CD14-positive monocyte (primary cell): ENCODE results near the gene TRMT112. TPM values are rescaled to one million over a fixed set of nuclear protein-coding genes. Genes with fewer than 3 reads are reported as not detected.
A peak's percentile ranks its signal among the peaks of the same experiment; 100 is the strongest.
"Not testable (repeated sequence)": the region's sequence is repeated elsewhere in the genome, so short reads cannot be mapped to it uniquely, and the experiment has no call there.

Source experiments
- DNase-seq, 3 donors: peaks; one replicate each; pipeline ENCODE4 v3.0.0-alpha.2; 2011 to 2022
- H2AFZ ChIP-seq: 2 replicates; pipeline ENCODE4 v1.6.0; 2012; ENCODE audit warnings: mild to moderate bottlenecking, low read depth, low read length, inconsistent platforms; ENCODE audit not compliant: insufficient read depth, poor library complexity, severe bottlenecking
- H3K27ac ChIP-seq, 2 donors: 1 replicate in 1 of 2; 2 replicates in 1 of 2; pipeline ENCODE4 v1.5.1; 2012 to 2013; ENCODE audit warnings: low read length in 2 of 2, control low read depth in 1 of 2, inconsistent platforms in 1 of 2, low read depth in 1 of 2, mild to moderate bottlenecking in 1 of 2
- H3K27me3 ChIP-seq, 2 donors: one replicate each; pipeline versions ENCODE4 v1.6.0 to v1.6.1; 2011 to 2013; ENCODE audit warnings: low read length in 2 of 2; ENCODE audit not compliant: control insufficient read depth in 2 of 2, insufficient read depth in 2 of 2
- H3K36me3 ChIP-seq, 2 donors: replicated peaks in 1 of 2; 1 replicate in 1 of 2; 2 replicates in 1 of 2; pipeline versions ENCODE4 v1.5.1 to v1.6.1; 2012 to 2013; ENCODE audit warnings: low read length in 2 of 2, control low read depth in 1 of 2, inconsistent platforms in 1 of 2, mild to moderate bottlenecking in 1 of 2; ENCODE audit not compliant: insufficient read depth in 2 of 2, control insufficient read depth in 1 of 2
- H3K4me1 ChIP-seq, 2 donors: 1 replicate in 1 of 2; 2 replicates in 1 of 2; pipeline versions ENCODE4 v1.5.1 to v1.6.1; 2012 to 2013; ENCODE audit warnings: low read length in 2 of 2, control low read depth in 1 of 2, inconsistent platforms in 1 of 2, mild to moderate bottlenecking in 1 of 2, moderate library complexity in 1 of 2; ENCODE audit not compliant: insufficient read depth in 2 of 2, control insufficient read depth in 1 of 2
- H3K4me2 ChIP-seq: replicated peaks from 2 replicates; pipeline ENCODE3; 2012; ENCODE audit warnings: low read length, moderate library complexity, mild to moderate bottlenecking; ENCODE audit not compliant: poor library complexity, severe bottlenecking; ENCODE audit errors: extremely low read depth
- H3K4me3 ChIP-seq, 3 experiments: fragments of 200-600 bp in 1 of 3; sonication (generic) in 1 of 3; replicated peaks in 1 of 3; 1 replicate in 2 of 3; 2 replicates in 1 of 3; pipeline ENCODE4 v1.5.1; 2011 to 2013; ENCODE audit warnings: low read length in 3 of 3, mild to moderate bottlenecking in 3 of 3, control low read depth in 2 of 3, low read depth in 2 of 3, inconsistent platforms in 1 of 3, moderate library complexity in 1 of 3
- H3K79me2 ChIP-seq: 2 replicates; pipeline ENCODE4 v1.6.0; 2012; ENCODE audit warnings: mild to moderate bottlenecking, control low read depth, inconsistent platforms, low read length, moderate library complexity; ENCODE audit not compliant: insufficient read depth
- H3K9ac ChIP-seq: 2 replicates; pipeline ENCODE4 v1.6.0; 2017; ENCODE audit warnings: low read length, mild to moderate bottlenecking; ENCODE audit not compliant: insufficient read depth, poor library complexity, severe bottlenecking
- H3K9me3 ChIP-seq, 2 donors: replicated peaks in 1 of 2; 1 replicate in 1 of 2; 2 replicates in 1 of 2; pipeline versions ENCODE4 v1.5.1 to v1.6.1; 2012 to 2013; ENCODE audit warnings: low read length in 2 of 2, control low read depth in 1 of 2; ENCODE audit not compliant: control insufficient read depth in 1 of 2, insufficient read depth in 1 of 2
- H4K20me1 ChIP-seq: 2 replicates; pipeline ENCODE4 v1.6.0; 2012; ENCODE audit warnings: mild to moderate bottlenecking, low read length, control low read depth, moderate library complexity; ENCODE audit not compliant: insufficient read depth
- H3K27ac Mint-ChIP-seq, 7 donors: one replicate each; pipeline ENCODE4 v1.8.0; 2020; ENCODE audit warnings: mild to moderate bottlenecking in 7 of 7, mixed read lengths in 7 of 7, moderate library complexity in 6 of 7, inconsistent platforms in 2 of 7
- H3K27me3 Mint-ChIP-seq, 3 donors: one replicate each; pipeline ENCODE4 v1.8.0; 2021 to 2022; ENCODE audit warnings: low read depth in 3 of 3, mild to moderate bottlenecking in 3 of 3, mixed read lengths in 3 of 3, moderate library complexity in 3 of 3, inconsistent platforms in 1 of 3
- H3K36me3 Mint-ChIP-seq, 2 donors: one replicate each; pipeline ENCODE4 v1.8.0; 2020; ENCODE audit warnings: mixed read lengths in 2 of 2, inconsistent platforms in 1 of 2, mild to moderate bottlenecking in 1 of 2
- H3K4me1 Mint-ChIP-seq: one replicate; pipeline ENCODE4 v1.8.0; 2020; ENCODE audit warnings: mild to moderate bottlenecking, mixed read lengths
- H3K4me3 Mint-ChIP-seq, 2 donors: one replicate each; pipeline ENCODE4 v1.8.0; 2020; ENCODE audit warnings: mild to moderate bottlenecking in 2 of 2, mixed read lengths in 2 of 2, moderate library complexity in 1 of 2
- H3K9me3 Mint-ChIP-seq, 7 donors: one replicate each; pipeline ENCODE4 v1.8.0; 2020 to 2022; ENCODE audit warnings: mixed read lengths in 7 of 7, mild to moderate bottlenecking in 6 of 7, moderate library complexity in 6 of 7, inconsistent platforms in 2 of 7
- CTCF ChIP-seq: fragments of 200-600 bp; IDR thresholded peaks from one replicate; pipeline ENCODE4 v1.8.0; 2022; ENCODE audit warnings: antibody characterized with exemption, mild to moderate bottlenecking
- WGBS: methylation state at CpG from one replicate; pipeline ENCODE4 v1.1.5; 2013; ENCODE audit warnings: missing lambda C conversion rate; ENCODE audit not compliant: insufficient coverage; 5-methylcytosine and 5-hydroxymethylcytosine counted together
- intact Hi-C, 2 donors: fragments of 100-400 bp; cut with micrococcal nuclease; formaldehyde crosslinking; loops; one replicate each; pipeline versions ENCODE4 v1.15.0 to v1.15.1; 2023
- polyA plus RNA-seq, 3 donors: library from polyadenylated mRNA; depleted of rRNA in 1 of 3; unstranded in 2 of 3; stranded (reverse) in 1 of 3; fragments of 300-500 nt in 2 of 3; fragments of >200 nt in 1 of 3; fragmentation: Illumina TruSeq in 2 of 3; gene quantifications; 1 replicate in 2 of 3; 2 replicates in 1 of 3; pipeline ENCODE4 v1.2.3, GENCODE V29; 2012 to 2021

TRMT112 gene
- polyA plus RNA-seq, 3 donors: 162 to 298 (median 254) TPM

- Histone ChIP-seq H3K9ac (no peak overlapping the region), H3K4me2 (no peak overlapping the region), H3K79me2 (peaks cover 4% of the 10 kb centered on the region), H2AFZ (no peak overlapping the region), H3K27me3 (no peaks in the 10 kb centered on the region), H3K36me3 (peaks cover 19 to 30% of the 10 kb centered on the region in 2 donors), H3K9me3 (no peaks in the 10 kb centered on the region), H3K27ac (no peak overlapping the region), H3K4me3 (no peak overlapping the region), H3K4me1 (peaks cover under 1% of the 10 kb centered on the region in 2 donors), H4K20me1 (no peaks in the 10 kb centered on the region)
- Mint-ChIP-seq H3K36me3 (peaks cover 24 to 34% of the 10 kb centered on the region in 2 donors), H3K9me3 (peaks cover 0 to 7% (median 3%) of the 10 kb centered on the region in 7 donors), H3K27ac (peak overlapping the region in 3 of 7 donors; percentile 42 to 76 (median 58)), H3K27me3 (peaks cover 0 to 10% (median 0%) of the 10 kb centered on the region in 3 donors), H3K4me1 (peaks cover 5% of the 10 kb centered on the region), H3K4me3 (no peak overlapping the region)
- DNase-seq: no peak
- WGBS: 94% methylated on average over 5 of the region's 11 CpGs
- intact Hi-C loops: no loop called here
- no peak for TF ChIP-seq CTCF
Measured at GRCh38 chr11:64324692-64325469, 7.5 kb upstream of the TRMT112 start.

- H3K9me3 Mint-ChIP-seq, H4K20me1 ChIP-seq, H3K4me1 ChIP-seq, H3K4me3 ChIP-seq, H3K27ac ChIP-seq, H3K9me3 ChIP-seq, H3K27ac Mint-ChIP-seq, H3K4me2 ChIP-seq, H3K79me2 ChIP-seq, H3K27me3 ChIP-seq, H3K27me3 Mint-ChIP-seq, intact Hi-C loops, H2AFZ ChIP-seq, H3K4me3 Mint-ChIP-seq, DNase-seq, H3K9ac ChIP-seq: not testable (repeated sequence)
- H3K36me3 ChIP-seq: peaks cover 19 to 30% of the 10 kb centered on the region in 2 donors
- peaks cover 24 to 37% of the 10 kb centered on the region in 2 donors for H3K36me3 Mint-ChIP-seq
- WGBS: 81% methylated on average over 4 of the region's 4 CpGs
- peaks cover 14% of the 10 kb centered on the region for H3K4me1 Mint-ChIP-seq
Measured at GRCh38 chr11:64323984-64324383, 6.6 kb upstream of the TRMT112 start.
